ENCODE results near the gene MMP12. TPM values are rescaled to one million over a fixed set of nuclear protein-coding genes. Genes with fewer than 3 reads are reported as not detected.

Gene MMP12
- total and polyA plus RNA-seq, 3 donors from 2014 or later = 0.25 to 0.61 TPM; not detected in 1

DNA sequence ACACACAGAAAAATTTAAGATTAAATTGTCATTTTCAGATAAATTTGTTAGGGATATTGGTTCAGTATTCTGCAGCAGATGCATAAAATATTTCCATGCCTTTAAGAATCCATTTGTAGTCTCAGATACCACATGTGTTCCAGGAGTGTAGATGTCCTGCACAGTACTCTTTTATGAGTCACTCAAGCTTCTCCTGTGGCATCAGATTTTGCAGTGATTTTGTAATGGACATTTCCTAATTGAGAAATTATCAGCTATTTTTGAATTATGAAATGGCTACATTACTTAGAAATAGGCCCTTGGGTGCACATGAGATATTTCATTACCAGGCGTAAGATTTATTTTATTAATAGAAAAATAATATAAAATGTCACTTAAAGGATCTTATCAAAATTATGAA lies 50.2 kb downstream of the MMP12 start:
- WGBS, 2 donors = 100% methylated on average over 1 of the region's 1 CpG
- DNase-seq = no peak

DNA sequence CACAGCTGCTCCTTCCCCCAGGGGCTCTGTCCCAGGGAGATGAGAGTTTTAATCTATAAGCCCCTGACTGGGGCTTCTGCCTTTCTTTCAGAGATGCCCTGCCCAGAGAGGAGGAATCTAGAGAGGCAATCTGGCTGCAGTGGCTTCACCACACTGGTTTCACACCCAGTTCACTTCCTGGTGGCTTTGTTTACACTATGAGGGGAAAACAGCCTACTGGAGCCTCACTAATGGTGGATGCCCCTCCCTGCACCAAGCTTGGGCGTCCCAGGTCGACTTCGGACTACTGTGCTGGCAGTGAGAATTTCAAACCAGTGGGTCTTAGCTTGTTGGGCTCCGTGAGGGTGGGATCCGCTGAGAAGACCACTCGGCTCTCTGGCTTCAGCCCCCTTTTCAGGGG lies 55.3 kb downstream of the MMP12 start:
- no peaks in the 10 kb centered on the region for H3K4me1 ChIP-seq
- intact Hi-C loops (cut with DNase I; ENCODE audit: low total_unique reads) = no loop called here
- H3K9me3 ChIP-seq = no peaks in the 10 kb centered on the region
- H3K27ac ChIP-seq = no peak overlapping the region
- no peak for DNase-seq
- no peak overlapping the region for H3K4me3 ChIP-seq
- H3K27me3 ChIP-seq = no peaks in the 10 kb centered on the region
- no peaks in the 10 kb centered on the region for H3K36me3 ChIP-seq (ENCODE audit: low read depth, missing control alignments)
- TF ChIP-seq POLR2A (IDR thresholded peaks at IDR 0.05) = no peak
- 74 to 100% methylated on average over 3 to 6 of the region's 6 CpGs for WGBS, 2 donors

More for the DNA sequence above, 50.2 kb downstream of the MMP12 start:
- H3K4me3 ChIP-seq = no peak overlapping the region
- H3K36me3 ChIP-seq (ENCODE audit: low read depth, missing control alignments) = no peaks in the 10 kb centered on the region
- TF ChIP-seq CTCF (IDR thresholded peaks at IDR 0.05) (no peak), POLR2A (IDR thresholded peaks at IDR 0.05) (no peak)
- intact Hi-C loops (cut with DNase I; ENCODE audit: low total_unique reads) = no loop called here
- H3K4me1 ChIP-seq = no peaks in the 10 kb centered on the region
- no peak overlapping the region for H3K27ac ChIP-seq
- no peaks in the 10 kb centered on the region for H3K27me3 ChIP-seq
- H3K9me3 ChIP-seq = no peaks in the 10 kb centered on the region

DNA sequence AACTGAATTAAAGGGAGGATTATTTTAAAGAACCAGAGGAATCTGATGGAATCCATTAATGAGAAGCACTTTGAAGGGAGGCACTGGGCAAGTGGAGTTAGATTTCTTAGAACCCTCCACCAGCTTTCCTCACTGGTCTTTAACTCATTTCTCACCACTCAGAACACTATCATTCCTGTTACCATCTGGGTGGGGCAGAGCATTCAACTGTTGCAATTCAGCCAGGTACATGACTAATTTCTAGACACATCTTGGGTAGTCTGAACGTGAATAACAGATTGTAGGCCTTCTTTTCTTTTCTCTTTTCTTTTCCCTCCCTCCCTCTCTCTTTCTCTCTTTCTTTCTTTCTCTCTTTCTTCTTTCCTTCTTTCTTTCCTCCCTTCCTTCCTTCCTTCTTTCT lies 61.3 kb downstream of the MMP12 start:
- DNase-seq = no peak
- Histone ChIP-seq H3K4me1 (no peaks in the 10 kb centered on the region), H3K4me3 (no peak overlapping the region), H3K9me3 (no peaks in the 10 kb centered on the region), H3K36me3 (ENCODE audit: low read depth, missing control alignments) (no peaks in the 10 kb centered on the region), H3K27me3 (no peaks in the 10 kb centered on the region), H3K27ac (no peak overlapping the region)
- TF ChIP-seq CTCF (IDR thresholded peaks at IDR 0.05) (no peak), POLR2A (IDR thresholded peaks at IDR 0.05) (no peak)
- WGBS, 2 donors = 85 to 86% methylated on average over 1 of the region's 1 CpG
- intact Hi-C loops (cut with DNase I; ENCODE audit: low total_unique reads) = no loop called here

Small RNAs within 50 kb of the gene (small RNA-seq; reads per million reads assigned to genes)
- gene RNU7-159P = 0 reads per million in 2 donors

Other genes with a start within 250 kb of the MMP12 start
- gene MMP20, start 249.7 kb downstream of the MMP12 start, total RNA-seq = 1 to 10 TPM in 1 of 2 donors, not detected in 1; 3.1 TPM
- 15.5 TPM for gene MMP20, start 249.7 kb downstream of the MMP12 start, polyA plus RNA-seq (ENCODE audit: insufficient read depth, low read depth, low replicate concordance)
- not detected for gene MMP27, start 169.2 kb downstream of the MMP12 start, total RNA-seq
- not detected for gene MMP27, start 169.2 kb downstream of the MMP12 start, polyA plus RNA-seq (ENCODE audit: insufficient read depth, low read depth, low replicate concordance)
- gene MMP8, start 150.0 kb downstream of the MMP12 start, total RNA-seq = 1 to 10 TPM in 1 of 2 donors, under 1 TPM in 1; 0.25 to 2.0 TPM
- 0.25 TPM for gene MMP8, start 150.0 kb downstream of the MMP12 start, polyA plus RNA-seq (ENCODE audit: insufficient read depth, low read depth, low replicate concordance)
- under 1 TPM; 0.19 to 0.39 TPM for gene MMP10, start 94.4 kb downstream of the MMP12 start, total RNA-seq
- 1.1 TPM for gene MMP10, start 94.4 kb downstream of the MMP12 start, polyA plus RNA-seq (ENCODE audit: insufficient read depth, low read depth, low replicate concordance)
- gene MMP1, start 76.8 kb downstream of the MMP12 start, total RNA-seq = under 1 TPM in 1 of 2 donors, not detected in 1; 0.31 TPM
- gene MMP1, start 76.8 kb downstream of the MMP12 start, polyA plus RNA-seq (ENCODE audit: insufficient read depth, low read depth, low replicate concordance) = 0.21 TPM
- gene MMP3, start 31.4 kb downstream of the MMP12 start, total RNA-seq = not detected
- 10.2 TPM for gene MMP3, start 31.4 kb downstream of the MMP12 start, polyA plus RNA-seq (ENCODE audit: insufficient read depth, low read depth, low replicate concordance)
- gene MMP13, start 80.8 kb upstream of the MMP12 start, total RNA-seq = under 1 TPM in 1 of 2 donors, not detected in 1; 0.31 TPM
- gene MMP13, start 80.8 kb upstream of the MMP12 start, polyA plus RNA-seq (ENCODE audit: insufficient read depth, low read depth, low replicate concordance) = not detected
- 10 to 100 TPM; 62.5 to 70.8 TPM for gene DCUN1D5, start 217.2 kb upstream of the MMP12 start, total RNA-seq
- gene DCUN1D5, start 217.2 kb upstream of the MMP12 start, polyA plus RNA-seq (ENCODE audit: insufficient read depth, low read depth, low replicate concordance) = 37.3 TPM
- 10 to 100 TPM; 31.5 to 43.1 TPM for gene DYNC2H1, start 234.4 kb upstream of the MMP12 start, total RNA-seq
- gene DYNC2H1, start 234.4 kb upstream of the MMP12 start, polyA plus RNA-seq (ENCODE audit: insufficient read depth, low read depth, low replicate concordance) = 28.7 TPM

Data from testis (tissue), 3 donors.